Panc1 (cell line): ENCODE results near the gene VDR. TPM values are rescaled to one million over a fixed set of nuclear protein-coding genes. Genes with fewer than 3 reads are reported as not detected.

Source experiments
- ATAC-seq: fragments of 200-7000 bp; cut with Tn5 transposase; 2 replicates; pipeline ENCODE4 v1.9.1; 2020; ENCODE audit warnings: mild to moderate bottlenecking, moderate library complexity
- BruUV-seq: library from RNA; stranded (reverse); fragments of 400-500 nt; replicated peaks from 2 replicates; lab custom pipeline; 2021; lab: Mats Ljungman, UMichigan
- CTCF ChIA-PET: fragments of 300-600 bp; sonication (Branson Sonifier 250); formaldehyde crosslinking; loops from one replicate; lab custom pipeline; 2022; ENCODE audit warnings: antibody characterized with exemption; lab: Charles Lee
- POLR2A ChIA-PET: fragments of 300-600 bp; sonication (Branson Sonifier 250); formaldehyde crosslinking; loops from one replicate; lab custom pipeline; 2022; ENCODE audit warnings: antibody characterized with exemption; lab: Charles Lee
- DNase-seq: peaks from one replicate; pipeline ENCODE4 v3.0.0-alpha.2; 2010; ENCODE audit warnings: low read depth, low spot score
- H3K27ac ChIP-seq: 2 replicates; pipeline ENCODE4 v1.5.1; 2011; ENCODE audit warnings: mild to moderate bottlenecking, low read length, inconsistent platforms
- H3K27me3 ChIP-seq: fragments of 200-500 bp; sonication (Bioruptor generic); 2 replicates; pipeline ENCODE4 v1.6.0; 2014; ENCODE audit warnings: low read length, inconsistent platforms; ENCODE audit not compliant: control insufficient read depth, insufficient read depth
- H3K36me3 ChIP-seq: fragments of 200-500 bp; sonication (Bioruptor generic); 2 replicates; pipeline ENCODE4 v1.5.1; 2014; ENCODE audit warnings: inconsistent platforms, mild to moderate bottlenecking, low read length, moderate library complexity; ENCODE audit not compliant: control insufficient read depth, insufficient read depth
- H3K4me1 ChIP-seq: 2 replicates; pipeline ENCODE4 v1.5.1; 2011; ENCODE audit warnings: inconsistent platforms, mild to moderate bottlenecking, low read length, moderate library complexity; ENCODE audit not compliant: control insufficient read depth, insufficient read depth
- H3K4me3 ChIP-seq, 2 experiments: 2 replicates each; pipeline ENCODE4 v1.5.1; 2011 to 2012; ENCODE audit warnings: low read depth in 2 of 2, low read length in 2 of 2, mild to moderate bottlenecking in 2 of 2, inconsistent platforms in 1 of 2, moderate library complexity in 1 of 2
- H3K9me3 ChIP-seq: fragments of 200-500 bp; sonication (Bioruptor generic); 2 replicates; pipeline ENCODE4 v1.5.1; 2014; ENCODE audit warnings: low read depth, mild to moderate bottlenecking, inconsistent platforms, low read length, moderate library complexity; ENCODE audit not compliant: control insufficient read depth, insufficient read depth
- CTCF ChIP-seq: fragments of 450-650 bp; IDR thresholded peaks from 2 replicates; pipeline ENCODE4 v1.5.1; 2017; ENCODE audit warnings: mild to moderate bottlenecking
- POLR2AphosphoS5 ChIP-seq: IDR thresholded peaks from 2 replicates; pipeline ENCODE4 v1.6.1; 2012; ENCODE audit warnings: mild to moderate bottlenecking, low read depth, low read length, moderate library complexity
- REST ChIP-seq, 2 experiments: IDR thresholded peaks; 2 replicates each; pipeline ENCODE4 v1.6.1; 2011 to 2012; ENCODE audit warnings: low read depth in 2 of 2, control low read depth in 1 of 2, low read length in 1 of 2, mild to moderate bottlenecking in 1 of 2, moderate library complexity in 1 of 2; ENCODE audit not compliant: insufficient read depth in 1 of 2
- SIN3A ChIP-seq: IDR thresholded peaks from 2 replicates; pipeline ENCODE4 v1.6.1; 2012; ENCODE audit warnings: low read depth, mild to moderate bottlenecking, low read length, moderate library complexity, borderline replicate concordance; ENCODE audit not compliant: insufficient read depth
- TCF7L2 ChIP-seq: IDR thresholded peaks from 2 replicates; pipeline ENCODE4 v1.6.1; 2011; ENCODE audit warnings: mild to moderate bottlenecking, low read depth, low read length, inconsistent platforms
- in situ Hi-C: cut with HindIII; loops from 2 replicates; pipeline ENCODE4 v1.10.0; 2016; ENCODE audit warnings: low sequenced_read_pairs, low pct_unique_long_range_greater_than_20kb
- intact Hi-C: fragments of 100-400 bp; cut with micrococcal nuclease; formaldehyde crosslinking; loops from one replicate; pipeline ENCODE4 v1.10.0; 2022; ENCODE audit not compliant: unreplicated experiment
- total RNA-seq: library from RNA; stranded (reverse); gene quantifications from one replicate; pipeline ENCODE4 v1.2.1, GENCODE V29; 2021; ENCODE audit not compliant: unreplicated experiment

The VDR gene
- total RNA-seq, 1 experiment from 2014 or later = 3.0 TPM

- ChIA-PET CTCF (interaction anchor here (3.3 kb wide), 1 partner anchor 23 kb away, joined by 16 read pairs; no protein-coding TSS in a partner anchor), POLR2A (no interaction called here)
- Histone ChIP-seq H3K4me1 (peaks cover 77% of the 10 kb centered on the region), H3K4me3 (no peak overlapping the region), H3K36me3 (peaks cover 2% of the 10 kb centered on the region; the same call in 1 of the 2 replicates), H3K27me3 (no peaks in the 10 kb centered on the region), H3K27ac (peak overlapping the region; percentile 88), H3K9me3 (no peaks in the 10 kb centered on the region)
- BruUV-seq = no TSS peak
- ATAC-seq = no peak
- DNase-seq = no peak
- intact Hi-C loops = no loop called here
- TF ChIP-seq SIN3A = no peak
- no peak for TF ChIP-seq TCF7L2
- TF ChIP-seq REST (IDR thresholded peaks at IDR 0.05; ENCODE audit: insufficient read depth in 1 of 2, low read depth in 2 of 2, low read length in 1 of 2) = no peak
- no peak for TF ChIP-seq CTCF
- no peak for TF ChIP-seq POLR2AphosphoS5
- in situ Hi-C loops = no loop called here
Measured at GRCh38 chr12:47814539-47815170, 90.1 kb downstream of the VDR start.

GRCh38 chr12:47813511-47814196 lies 91.1 kb downstream of the VDR start:
- TF ChIP-seq REST (IDR thresholded peaks at IDR 0.05; ENCODE audit: insufficient read depth in 1 of 2, low read depth in 2 of 2, low read length in 1 of 2) (no peak), POLR2AphosphoS5 (no peak), CTCF (no peak), SIN3A (no peak), TCF7L2 (no peak)
- ChIA-PET CTCF (interaction anchor here (0.7 to 3.3 kb wide), 4 partner anchors 12 to 46 kb away, joined by 3 to 16 read pairs (median 3); no protein-coding TSS in a partner anchor), POLR2A (no interaction called here)
- peaks cover 86% of the 10 kb centered on the region for H3K4me1 ChIP-seq
- no TSS peak for BruUV-seq
- DNase-seq (no peak), ATAC-seq (peak; percentile 47)
- peak overlapping the region; percentile 27 to 51 for H3K4me3 ChIP-seq
- peak overlapping the region; percentile 88 for H3K27ac ChIP-seq
- H3K27me3 ChIP-seq = no peaks in the 10 kb centered on the region
- intact Hi-C loops = no loop called here
- peaks cover 2% of the 10 kb centered on the region; the same call in 1 of the 2 replicates for H3K36me3 ChIP-seq
- in situ Hi-C loops = no loop called here
- no peaks in the 10 kb centered on the region for H3K9me3 ChIP-seq
